Endothelial cell of umbilical vein (primary cell): Measurements from ENCODE around the gene ANKDD1B. TPM values are rescaled to one million over a fixed set of nuclear protein-coding genes. Genes with fewer than 3 reads are reported as not detected.

ENCODE experiments used
- BruUV-seq: library from RNA; stranded (reverse); fragments of 400-500 nt; replicated peaks from 2 replicates; lab custom pipeline; 2021; lab: Mats Ljungman, UMichigan
- CTCF ChIA-PET: fragments of 300-600, 350-600 bp; sonication (Branson Sonifier 250); formaldehyde crosslinking; loops from one replicate; lab custom pipeline; 2021; ENCODE audit warnings: antibody characterized with exemption, inconsistent platforms; lab: Charles Lee
- POLR2A ChIA-PET: fragments of 300-600, 350-600 bp; sonication (Branson Sonifier 250); formaldehyde crosslinking; loops from one replicate; lab custom pipeline; 2021; ENCODE audit warnings: antibody characterized with exemption, inconsistent platforms; lab: Charles Lee
- DNase-seq: peaks from one replicate; pipeline ENCODE4 v3.0.0-alpha.2; 2011; ENCODE audit warnings: low read depth, low spot score
- FAIRE-seq: peaks from 2 replicates; lab custom pipeline; 2011; peaks lifted over from hg19 to GRCh38; lab: Jason Lieb, UNC
- H2AFZ ChIP-seq: 2 replicates; pipeline ENCODE4 v1.6.0; 2012; ENCODE audit warnings: low read depth, low read length, control low read depth, inconsistent platforms
- H3K27ac ChIP-seq: 2 replicates; pipeline ENCODE4 v1.5.1; 2011; ENCODE audit warnings: low read depth, mild to moderate bottlenecking, control low read depth, low read length, moderate library complexity; ENCODE audit not compliant: insufficient read depth
- H3K27me3 ChIP-seq, 2 experiments: 2 replicates each; pipeline versions ENCODE4 v1.6.0 to v1.6.1; 2011; ENCODE audit warnings: low read length in 2 of 2, mixed read lengths in 1 of 2; ENCODE audit not compliant: control insufficient read depth in 2 of 2, insufficient read depth in 2 of 2
- H3K36me3 ChIP-seq, 2 experiments: 2 replicates in 1 of 2; 3 replicates in 1 of 2; pipeline ENCODE4 v1.5.1; 2011; ENCODE audit warnings: low read length in 2 of 2, mild to moderate bottlenecking in 1 of 2, moderate library complexity in 1 of 2; ENCODE audit not compliant: control insufficient read depth in 2 of 2, insufficient read depth in 2 of 2; ENCODE audit errors: extremely low read depth in 1 of 2
- H3K4me1 ChIP-seq: 3 replicates; pipeline ENCODE4 v1.5.1; 2011; ENCODE audit warnings: mild to moderate bottlenecking, low read length; ENCODE audit not compliant: control insufficient read depth, insufficient read depth; ENCODE audit errors: extremely low read depth
- H3K4me2 ChIP-seq: 2 replicates; pipeline ENCODE4 v1.6.1; 2011; ENCODE audit warnings: low read length, control low read depth, mixed read lengths; ENCODE audit not compliant: insufficient read depth
- H3K4me3 ChIP-seq, 3 experiments: fragments of 200-600 bp in 1 of 3; sonication (generic), shearing (Covaris generic) in 1 of 3; replicated peaks in 1 of 3; 2 replicates each; pipeline ENCODE4 v1.5.1; 2011 to 2016; ENCODE audit warnings: control low read depth in 3 of 3, low read length in 3 of 3, mild to moderate bottlenecking in 2 of 3, inconsistent platforms in 1 of 3, low read depth in 1 of 3, moderate library complexity in 1 of 3; ENCODE audit not compliant: insufficient read depth in 1 of 3
- H3K79me2 ChIP-seq: 2 replicates; pipeline ENCODE4 v1.6.0; 2012; ENCODE audit warnings: low read length, inconsistent platforms; ENCODE audit not compliant: control insufficient read depth, insufficient read depth
- H3K9ac ChIP-seq: replicated peaks from 2 replicates; pipeline ENCODE3; 2011; ENCODE audit warnings: low read length, control low read depth; ENCODE audit not compliant: insufficient read depth; ENCODE audit errors: extremely low read depth
- H3K9me1 ChIP-seq: replicated peaks from 3 replicates; pipeline ENCODE4 v1.6.0; 2011; ENCODE audit warnings: mild to moderate bottlenecking, low read length; ENCODE audit not compliant: control insufficient read depth, insufficient read depth; ENCODE audit errors: extremely low read depth
- H3K9me3 ChIP-seq: replicated peaks from 2 replicates; pipeline ENCODE4 v1.5.1; 2012; ENCODE audit warnings: low read length, inconsistent platforms; ENCODE audit not compliant: control insufficient read depth, insufficient read depth
- H4K20me1 ChIP-seq: replicated peaks from 2 replicates; pipeline ENCODE3; 2011; ENCODE audit warnings: mild to moderate bottlenecking, low read length; ENCODE audit not compliant: control insufficient read depth, insufficient read depth; ENCODE audit errors: extremely low read depth
- EZH2 ChIP-seq: IDR thresholded peaks from 2 replicates; pipeline ENCODE4 v1.6.1; 2012; ENCODE audit warnings: borderline replicate concordance, low read depth, mild to moderate bottlenecking, moderate library complexity, low read length, inconsistent platforms; ENCODE audit not compliant: severe bottlenecking
- FOS ChIP-seq: IDR thresholded peaks from 2 replicates; pipeline ENCODE4 v1.6.1; 2011; ENCODE audit warnings: mild to moderate bottlenecking, low read length, moderate library complexity, borderline replicate concordance; ENCODE audit not compliant: insufficient read depth
- GATA2 ChIP-seq: IDR thresholded peaks from 2 replicates; pipeline ENCODE4 v1.7.0; 2011; ENCODE audit warnings: low read depth, mild to moderate bottlenecking, moderate library complexity, mixed read lengths, low read length; ENCODE audit not compliant: insufficient read length, insufficient read depth
- JUN ChIP-seq: IDR thresholded peaks from 2 replicates; pipeline ENCODE4 v1.6.1; 2011; ENCODE audit warnings: borderline replicate concordance, low read depth; ENCODE audit not compliant: insufficient read length, insufficient read depth
- MYC ChIP-seq: IDR thresholded peaks from one replicate; pipeline ENCODE4 v1.6.1; 2011; ENCODE audit warnings: mild to moderate bottlenecking, low read depth, low read length
- POLR2A ChIP-seq: IDR thresholded peaks from 2 replicates; pipeline ENCODE4 v1.6.1; 2012; ENCODE audit warnings: low read depth, mild to moderate bottlenecking, control low read depth, low read length
- POLR2AphosphoS5 ChIP-seq: IDR thresholded peaks from 2 replicates; pipeline ENCODE4 v1.6.1; 2012; ENCODE audit warnings: low read depth, mild to moderate bottlenecking, control low read depth, low read length, moderate library complexity; ENCODE audit not compliant: insufficient read depth
- dilution Hi-C: fragments of 300-500 bp; cut with MboI; formaldehyde crosslinking; loops from one replicate; pipeline ENCODE4 v1.15.0; 2019; ENCODE audit warnings: low sequenced_read_pairs; ENCODE audit not compliant: extremely low pct_ligation_motif_present
- intact Hi-C: fragments of 100-400 bp; cut with micrococcal nuclease; formaldehyde crosslinking; loops from one replicate; pipeline ENCODE4 v1.10.0; 2022
- polyA plus RNA-seq, 4 experiments: library from polyadenylated mRNA; depleted of rRNA in 3 of 4; stranded (reverse) in 3 of 4; unstranded in 1 of 4; fragments of >200 nt; gene quantifications; 2 replicates each; pipeline versions ENCODE4 v1.2.1 to v1.2.3, GENCODE V29; 2011 to 2012; ENCODE audit warnings: missing spikeins in 1 of 4
- total RNA-seq: library from RNA; stranded (reverse); gene quantifications from 2 replicates; pipeline ENCODE4 v1.2.3, GENCODE V29; 2021
- TF ChIP-seq, protein P1 (sequence below): IDR thresholded peaks from 2 replicates; pipeline ENCODE4 v1.6.1; 2011; ENCODE audit not compliant: insufficient read depth, insufficient read length
- TF ChIP-seq, protein P2 (sequence below), 2 donors: IDR thresholded peaks; 1 replicate in 1 of 2; 2 replicates in 1 of 2; pipeline ENCODE4 v1.5.1; 2011; ENCODE audit warnings: low read length in 2 of 2, mild to moderate bottlenecking in 2 of 2, moderate library complexity in 2 of 2, control low read depth in 1 of 2, inconsistent platforms in 1 of 2, low read depth in 1 of 2; ENCODE audit not compliant: insufficient read depth in 1 of 2; ENCODE audit errors: extremely low read depth in 1 of 2

Gene ANKDD1B
- total and polyA plus RNA-seq, 2 donors (not counting 3 experiments of a cell fraction or from before 2014, with no cell fraction given): 0.15 to 0.71 TPM

DNA sequence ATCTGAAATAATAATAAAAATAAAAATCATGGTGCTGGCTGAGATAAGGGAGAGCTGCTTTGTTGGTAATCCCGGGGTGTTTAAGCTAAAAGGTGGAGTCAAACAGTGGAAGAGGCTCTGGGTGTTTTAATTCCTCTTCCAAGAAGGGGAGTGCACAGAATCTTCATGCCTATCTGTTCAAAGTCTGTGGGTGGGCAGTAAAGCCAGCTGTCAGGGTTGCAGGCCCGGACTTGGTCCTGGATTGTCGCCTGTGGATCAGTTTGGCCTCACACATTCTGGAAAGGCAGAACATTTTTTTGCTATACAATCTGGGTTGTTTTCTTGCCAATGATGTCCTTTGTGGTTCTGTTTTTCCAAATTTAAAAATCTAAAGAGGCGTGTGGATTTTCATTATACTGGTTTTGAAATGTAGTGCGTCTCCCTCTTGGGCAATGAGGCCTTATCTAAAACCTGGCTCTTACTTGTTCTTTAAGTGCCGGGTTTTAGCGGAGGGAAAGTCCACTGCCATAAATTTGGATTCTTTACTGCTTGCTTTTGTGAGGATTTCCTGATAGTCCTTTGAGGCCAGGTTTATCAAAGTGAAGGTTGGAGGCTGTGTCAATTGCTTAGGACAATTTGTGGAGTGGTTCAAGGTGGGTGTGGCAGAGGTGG is 5.8 kb downstream of the ANKDD1B start:
- no peak overlapping the region for H3K4me3 ChIP-seq
- no peak overlapping the region for H3K9ac ChIP-seq
- no peaks in the 10 kb centered on the region for H3K9me3 ChIP-seq
- H3K27ac ChIP-seq: no peak overlapping the region
- no peaks in the 10 kb centered on the region for H4K20me1 ChIP-seq
- CTCF ChIA-PET: interaction anchor here (1.5 to 1.9 kb wide), 2 partner anchors 42 to 64 kb away, joined by 3 to 6 read pairs; no protein-coding TSS in a partner anchor
- intact Hi-C loops: no loop called here
- H3K27me3 ChIP-seq: no peaks in the 10 kb centered on the region
- POLR2A ChIA-PET: no interaction called here
- DNase-seq (no peak), FAIRE-seq (no peak)
- H3K36me3 ChIP-seq: no peaks in the 10 kb centered on the region
- H3K4me2 ChIP-seq: no peak overlapping the region
- H2AFZ ChIP-seq: no peak overlapping the region
- no TSS peak for BruUV-seq
- dilution Hi-C loops: no loop called here
- H3K9me1 ChIP-seq: no peaks in the 10 kb centered on the region
- no peaks in the 10 kb centered on the region for H3K79me2 ChIP-seq
- no peaks in the 10 kb centered on the region for H3K4me1 ChIP-seq
- TF ChIP-seq JUN (no peak), EZH2 (no peak), GATA2 (no peak), POLR2A (no peak), MYC (no peak), FOS (no peak), POLR2AphosphoS5 (no peak)
- TF ChIP-seq, protein P1, sequence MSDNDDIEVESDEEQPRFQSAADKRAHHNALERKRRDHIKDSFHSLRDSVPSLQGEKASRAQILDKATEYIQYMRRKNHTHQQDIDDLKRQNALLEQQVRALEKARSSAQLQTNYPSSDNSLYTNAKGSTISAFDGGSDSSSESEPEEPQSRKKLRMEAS: no peak
- TF ChIP-seq, protein P2, sequence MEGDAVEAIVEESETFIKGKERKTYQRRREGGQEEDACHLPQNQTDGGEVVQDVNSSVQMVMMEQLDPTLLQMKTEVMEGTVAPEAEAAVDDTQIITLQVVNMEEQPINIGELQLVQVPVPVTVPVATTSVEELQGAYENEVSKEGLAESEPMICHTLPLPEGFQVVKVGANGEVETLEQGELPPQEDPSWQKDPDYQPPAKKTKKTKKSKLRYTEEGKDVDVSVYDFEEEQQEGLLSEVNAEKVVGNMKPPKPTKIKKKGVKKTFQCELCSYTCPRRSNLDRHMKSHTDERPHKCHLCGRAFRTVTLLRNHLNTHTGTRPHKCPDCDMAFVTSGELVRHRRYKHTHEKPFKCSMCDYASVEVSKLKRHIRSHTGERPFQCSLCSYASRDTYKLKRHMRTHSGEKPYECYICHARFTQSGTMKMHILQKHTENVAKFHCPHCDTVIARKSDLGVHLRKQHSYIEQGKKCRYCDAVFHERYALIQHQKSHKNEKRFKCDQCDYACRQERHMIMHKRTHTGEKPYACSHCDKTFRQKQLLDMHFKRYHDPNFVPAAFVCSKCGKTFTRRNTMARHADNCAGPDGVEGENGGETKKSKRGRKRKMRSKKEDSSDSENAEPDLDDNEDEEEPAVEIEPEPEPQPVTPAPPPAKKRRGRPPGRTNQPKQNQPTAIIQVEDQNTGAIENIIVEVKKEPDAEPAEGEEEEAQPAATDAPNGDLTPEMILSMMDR (IDR thresholded peaks at IDR 0.05; ENCODE audit: extremely low read depth in 1 of 2, insufficient read depth in 1 of 2, low read depth in 1 of 2, low read length in 2 of 2): no peak
